ENCODE results near the gene CACNA1C.

- TF ChIP-seq CTCF (IDR thresholded peaks at IDR 0.05 in 2 of 3, conservative IDR thresholded peaks at IDR 0.05 in 1 of 3; ENCODE audit: control insufficient read depth in 2 of 3, extremely low read depth in 1 of 3, insufficient read depth in 1 of 3, low read depth in 3 of 3, low read length in 3 of 3) (no peak), TAF1 (IDR thresholded peaks at IDR 0.05; ENCODE audit: borderline replicate concordance, low read depth, low read length) (no peak), TARDBP (IDR thresholded peaks at IDR 0.05; ENCODE audit: borderline replicate concordance) (no peak), ZNF274 (IDR thresholded peaks at IDR 0.05; ENCODE audit: insufficient read depth, insufficient read length) (no peak)
Observed at GRCh38 chr12:2485681-2486080, 432.9 kb downstream of the CACNA1C start.

Measured in GM12878 (cell line).